HEK293 (cell line): ENCODE data around the gene SCAF4.

Experiments
- CTCF ChIA-PET: fragments of 350-600 bp; formaldehyde crosslinking; extraction: SDS; loops from one replicate; lab custom pipeline; 2021; ENCODE audit warnings: antibody characterized with exemption; lab: Yijun Ruan, JAX
- POLR2A ChIA-PET: fragments of 300-600 bp; formaldehyde crosslinking; extraction: SDS; loops from one replicate; lab custom pipeline; 2020; ENCODE audit warnings: antibody characterized with exemption, inconsistent platforms; lab: Yijun Ruan, JAX
- H3K27ac ChIP-seq: fragments of 200-500 bp; sonication (Bioruptor generic); 2 replicates; pipeline ENCODE4 v1.5.1; 2014; ENCODE audit warnings: low read depth, low read length, control low read depth, inconsistent platforms; ENCODE audit errors: extremely low read depth
- H3K36me3 ChIP-seq, 2 experiments: fragments of 200-500 bp in 1 of 2; sonication (Bioruptor generic) in 1 of 2; 1 replicate in 1 of 2; 2 replicates in 1 of 2; pipeline ENCODE4 v1.5.1; 2014 to 2017; ENCODE audit warnings: inconsistent platforms in 2 of 2, low read length in 2 of 2; ENCODE audit not compliant: control insufficient read depth in 2 of 2, insufficient read depth in 1 of 2
- H3K4me1 ChIP-seq: fragments of 200-500 bp; sonication (Bioruptor generic); 2 replicates; pipeline ENCODE4 v1.5.1; 2014; ENCODE audit warnings: mild to moderate bottlenecking, low read length, inconsistent platforms; ENCODE audit not compliant: control insufficient read depth, insufficient read depth
- H3K4me3 ChIP-seq: 2 replicates; pipeline ENCODE4 v1.5.1; 2011; ENCODE audit warnings: low read depth, mild to moderate bottlenecking, control low read depth, low read length, moderate library complexity
- H3K9me3 ChIP-seq: fragments of 200-500 bp; sonication (Bioruptor generic); 2 replicates; pipeline ENCODE4 v1.5.1; 2014; ENCODE audit warnings: low read depth, low read length, inconsistent platforms; ENCODE audit not compliant: control insufficient read depth, insufficient read depth
- AEBP2 ChIP-seq: fragments of 450-650 bp; formaldehyde crosslinking; IDR thresholded peaks from 2 replicates; pipeline ENCODE4 v1.5.1; 2016; ENCODE audit warnings: missing biosample characterization, missing genetic modification characterization, borderline replicate concordance
- GLIS1 ChIP-seq: fragments of 450-650 bp; formaldehyde crosslinking; IDR thresholded peaks from 2 replicates; pipeline ENCODE4 v1.5.1; 2016; ENCODE audit warnings: missing biosample characterization, missing genetic modification characterization
- HOXD13 ChIP-seq: sonication (generic); formaldehyde crosslinking; IDR thresholded peaks from 2 replicates; pipeline ENCODE4 v1.8.0; 2022; ENCODE audit warnings: missing genetic modification reagents, borderline replicate concordance
- KLF1 ChIP-seq: fragments of 450-650 bp; formaldehyde crosslinking; IDR thresholded peaks from 2 replicates; pipeline ENCODE4 v1.5.1; 2016; ENCODE audit warnings: missing biosample characterization, missing genetic modification characterization
- KLF16 ChIP-seq: fragments of 450-650 bp; formaldehyde crosslinking; IDR thresholded peaks from 2 replicates; pipeline ENCODE4 v1.5.1; 2017; ENCODE audit warnings: missing biosample characterization, missing genetic modification characterization
- MYNN ChIP-seq: fragments of 450-650 bp; formaldehyde crosslinking; IDR thresholded peaks from 2 replicates; pipeline ENCODE4 v1.5.1; 2016; ENCODE audit warnings: missing biosample characterization, missing genetic modification characterization, borderline replicate concordance
- PATZ1 ChIP-seq: fragments of 450-650 bp; formaldehyde crosslinking; IDR thresholded peaks from 2 replicates; pipeline ENCODE4 v1.5.1; 2016; ENCODE audit warnings: missing biosample characterization, missing genetic modification characterization
- SP7 ChIP-seq: fragments of 450-650 bp; formaldehyde crosslinking; IDR thresholded peaks from 2 replicates; pipeline ENCODE4 v1.5.1; 2016; ENCODE audit warnings: missing biosample characterization, missing genetic modification characterization
- YY1 ChIP-seq: fragments of 450-650 bp; formaldehyde crosslinking; IDR thresholded peaks from 2 replicates; pipeline ENCODE4 v1.5.1; 2018; ENCODE audit warnings: missing biosample characterization, missing genetic modification characterization
- ZBTB11 ChIP-seq: fragments of 450-650 bp; formaldehyde crosslinking; conservative IDR thresholded peaks from 2 replicates; pipeline ENCODE4 v1.5.1; 2016; ENCODE audit warnings: low read depth, missing biosample characterization, missing genetic modification characterization
- ZBTB44 ChIP-seq: fragments of 450-650 bp; IDR thresholded peaks from 2 replicates; pipeline ENCODE4 v1.5.1; 2018; ENCODE audit warnings: missing biosample characterization, mild to moderate bottlenecking, missing genetic modification characterization
- ZBTB8A ChIP-seq: fragments of 450-650 bp; formaldehyde crosslinking; IDR thresholded peaks from 2 replicates; pipeline ENCODE4 v1.5.1; 2016; ENCODE audit warnings: missing biosample characterization, missing genetic modification characterization
- ZFP69B ChIP-seq: fragments of 450-650 bp; formaldehyde crosslinking; IDR thresholded peaks from 2 replicates; pipeline ENCODE4 v1.5.1; 2016; ENCODE audit warnings: missing biosample characterization, missing genetic modification characterization
- ZNF132 ChIP-seq: fragments of 450-650 bp; formaldehyde crosslinking; IDR thresholded peaks from 2 replicates; pipeline ENCODE4 v1.5.1; 2017; ENCODE audit warnings: missing biosample characterization, missing genetic modification characterization, borderline replicate concordance
- ZNF157 ChIP-seq: fragments of 450-650 bp; formaldehyde crosslinking; IDR thresholded peaks from 2 replicates; pipeline ENCODE4 v1.5.1; 2016; ENCODE audit warnings: missing biosample characterization, missing genetic modification characterization
- ZNF311 ChIP-seq: fragments of 450-650 bp; formaldehyde crosslinking; IDR thresholded peaks from 2 replicates; pipeline ENCODE4 v1.5.1; 2017; ENCODE audit warnings: missing biosample characterization, missing genetic modification characterization, borderline replicate concordance
- ZNF354C ChIP-seq: fragments of 450-650 bp; formaldehyde crosslinking; IDR thresholded peaks from 2 replicates; pipeline ENCODE4 v1.5.1; 2016; ENCODE audit warnings: missing biosample characterization, missing genetic modification characterization, low read depth, borderline replicate concordance
- ZNF473 ChIP-seq: fragments of 450-650 bp; formaldehyde crosslinking; IDR thresholded peaks from 2 replicates; pipeline ENCODE4 v1.5.1; 2017; ENCODE audit warnings: missing biosample characterization, missing genetic modification characterization
- ZNF513 ChIP-seq: fragments of 450-650 bp; IDR thresholded peaks from 2 replicates; pipeline ENCODE4 v1.5.1; 2018; ENCODE audit warnings: missing biosample characterization, missing genetic modification characterization
- ZNF571 ChIP-seq: fragments of 450-650 bp; formaldehyde crosslinking; IDR thresholded peaks from 2 replicates; pipeline ENCODE4 v1.5.0; 2017; ENCODE audit warnings: missing biosample characterization, missing genetic modification characterization
- ZNF580 ChIP-seq: fragments of 450-650 bp; formaldehyde crosslinking; IDR thresholded peaks from 2 replicates; pipeline ENCODE4 v1.5.1; 2016; ENCODE audit warnings: missing biosample characterization, missing genetic modification characterization
- ZNF626 ChIP-seq: fragments of 450-650 bp; sonication (Bioruptor Pico); formaldehyde crosslinking; IDR thresholded peaks from 2 replicates; pipeline ENCODE4 v1.5.1; 2018; ENCODE audit warnings: missing biosample characterization, missing genetic modification characterization, inconsistent platforms
- ZNF664 ChIP-seq: fragments of 450-650 bp; formaldehyde crosslinking; IDR thresholded peaks from 2 replicates; pipeline ENCODE4 v1.5.1; 2016; ENCODE audit warnings: missing biosample characterization, missing genetic modification characterization
- ZNF677 ChIP-seq: fragments of 450-650 bp; IDR thresholded peaks from 2 replicates; pipeline ENCODE4 v1.5.0; 2018; ENCODE audit warnings: missing biosample characterization, mild to moderate bottlenecking, missing genetic modification characterization, moderate library complexity
- ZNF76 ChIP-seq: fragments of 450-650 bp; formaldehyde crosslinking; IDR thresholded peaks from 2 replicates; pipeline ENCODE4; 2016; ENCODE audit warnings: low read depth, missing biosample characterization, missing genetic modification characterization, borderline replicate concordance
- ZNF777 ChIP-seq: fragments of 450-650 bp; formaldehyde crosslinking; IDR thresholded peaks from 2 replicates; pipeline ENCODE4 v1.5.1; 2017; ENCODE audit warnings: missing biosample characterization, missing genetic modification characterization, borderline replicate concordance
- ZNF843 ChIP-seq: fragments of 450-650 bp; formaldehyde crosslinking; IDR thresholded peaks from 2 replicates; pipeline ENCODE4 v1.5.1; 2016; ENCODE audit warnings: missing biosample characterization, missing genetic modification characterization

Gene SCAF4

GRCh38 chr21:31731857-31732596 lies at the start of gene SCAF4:
TSS of gene SCAF4 (minus strand) at chr21:31732118. CDS start at chr21:31731692, 426 bp downstream.
- CTCF ChIA-PET = interaction anchor here (0.6 kb wide), 2 partner anchors 14 to 870 kb away, joined by 3 read pairs; no protein-coding TSS in a partner anchor
- no peaks in the 10 kb centered on the region; a peak in 1 of 3 replicates for H3K36me3 ChIP-seq
- POLR2A ChIA-PET = no interaction called here
- H3K4me1 ChIP-seq = peaks cover 11% of the 10 kb centered on the region
- peak within 1 kb of the TSS; percentile 89 for H3K4me3 ChIP-seq
- H3K9me3 ChIP-seq = no peaks in the 10 kb centered on the region
- H3K27ac ChIP-seq = peak within 1 kb of the TSS; percentile 97
- TF ChIP-seq ZNF571 (tag by site-specific recombination) = no peak
- TF ChIP-seq ZFP69B = peak; percentile 37; the same call in 1 of the 2 replicates
- TF ChIP-seq SP7 = peak; percentile 38
- 0 out of 2 replicates have a peak, but pooled peaks have one; percentile 2 for TF ChIP-seq ZNF513 (tag by site-specific recombination)
- peak; percentile 55 for TF ChIP-seq PATZ1 (tag by site-specific recombination)
- TF ChIP-seq ZBTB11 = peak; percentile 54
- no peak for TF ChIP-seq ZNF677 (tag by site-specific recombination)
- TF ChIP-seq MYNN (tag by site-specific recombination) = no peak
- TF ChIP-seq ZNF473 (tag by site-specific recombination) = no peak
- TF ChIP-seq HOXD13 = no peak; the same call in 1 of the 2 replicates
- TF ChIP-seq ZNF157 = no peak
- no peak for TF ChIP-seq ZNF580 (tag by site-specific recombination)
- peak; percentile 61 for TF ChIP-seq GLIS1 (tag by site-specific recombination)
- no peak for TF ChIP-seq ZNF626 (tag by site-specific recombination)
- TF ChIP-seq ZNF354C (tag by site-specific recombination) = no peak
- peak; percentile 65 for TF ChIP-seq KLF1 (tag by site-specific recombination)
- TF ChIP-seq ZNF311 = no peak
- TF ChIP-seq ZNF132 = no peak
- TF ChIP-seq YY1 (tag by site-specific recombination) = peak; percentile 49
- TF ChIP-seq ZBTB44 (tag by site-specific recombination) = peak; percentile 66
- TF ChIP-seq ZNF843 (tag by site-specific recombination) = no peak
- peak; percentile 52; the same call in 1 of the 2 replicates for TF ChIP-seq KLF16 (tag by site-specific recombination)
- no peak for TF ChIP-seq ZNF777 (tag by site-specific recombination)
- no peak for TF ChIP-seq AEBP2
- TF ChIP-seq ZNF76 (tag by site-specific recombination) = peak; percentile 88
- TF ChIP-seq ZBTB8A (tag by site-specific recombination) = peak; percentile 94
- TF ChIP-seq ZNF664 (tag by site-specific recombination) = no peak
